ENCODE data around the gene TRDN. TPM values are rescaled to one million over a fixed set of nuclear protein-coding genes. Genes with fewer than 3 reads are reported as not detected.
"Not testable (repeated sequence)": the region's sequence is repeated elsewhere in the genome, so short reads cannot be mapped to it uniquely, and the experiment has no call there.

TRDN gene
- total RNA-seq, 1 donor from 2014 or later, result not detected

DNA sequence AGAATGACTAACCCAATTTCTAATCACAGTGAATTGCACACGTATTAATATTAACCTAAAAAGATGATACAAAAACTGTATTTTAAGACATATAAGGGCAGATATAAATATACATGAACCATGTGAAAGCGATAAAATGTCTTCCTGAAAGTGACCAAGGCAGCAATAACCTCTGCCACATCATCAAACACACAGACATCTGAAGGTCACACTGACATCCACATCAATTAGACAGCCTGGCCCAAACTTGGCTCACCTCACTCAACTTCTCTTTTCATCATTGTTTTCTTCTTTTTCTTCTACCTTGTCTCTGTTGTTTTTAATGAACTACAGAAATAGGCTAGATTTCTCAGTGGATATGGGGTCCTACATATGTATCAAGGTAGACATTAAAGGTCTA is 128.5 kb downstream of the TRDN start:
- TF ChIP-seq, protein P1, sequence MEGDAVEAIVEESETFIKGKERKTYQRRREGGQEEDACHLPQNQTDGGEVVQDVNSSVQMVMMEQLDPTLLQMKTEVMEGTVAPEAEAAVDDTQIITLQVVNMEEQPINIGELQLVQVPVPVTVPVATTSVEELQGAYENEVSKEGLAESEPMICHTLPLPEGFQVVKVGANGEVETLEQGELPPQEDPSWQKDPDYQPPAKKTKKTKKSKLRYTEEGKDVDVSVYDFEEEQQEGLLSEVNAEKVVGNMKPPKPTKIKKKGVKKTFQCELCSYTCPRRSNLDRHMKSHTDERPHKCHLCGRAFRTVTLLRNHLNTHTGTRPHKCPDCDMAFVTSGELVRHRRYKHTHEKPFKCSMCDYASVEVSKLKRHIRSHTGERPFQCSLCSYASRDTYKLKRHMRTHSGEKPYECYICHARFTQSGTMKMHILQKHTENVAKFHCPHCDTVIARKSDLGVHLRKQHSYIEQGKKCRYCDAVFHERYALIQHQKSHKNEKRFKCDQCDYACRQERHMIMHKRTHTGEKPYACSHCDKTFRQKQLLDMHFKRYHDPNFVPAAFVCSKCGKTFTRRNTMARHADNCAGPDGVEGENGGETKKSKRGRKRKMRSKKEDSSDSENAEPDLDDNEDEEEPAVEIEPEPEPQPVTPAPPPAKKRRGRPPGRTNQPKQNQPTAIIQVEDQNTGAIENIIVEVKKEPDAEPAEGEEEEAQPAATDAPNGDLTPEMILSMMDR (IDR thresholded peaks at IDR 0.05; ENCODE audit: insufficient read depth, low read length, severe bottlenecking), result no peak
- Histone ChIP-seq H3K4me3 (ENCODE audit: low read depth, low read length) (no peak overlapping the region), H3K27me3 (ENCODE audit: control insufficient read depth, insufficient read depth, low read length) (no peaks in the 10 kb centered on the region), H3K36me3 (ENCODE audit: control insufficient read depth, insufficient read depth, low read length) (no peaks in the 10 kb centered on the region)
- no peak for FAIRE-seq
- DNase-seq (ENCODE audit: low read depth), result no peak

DNA sequence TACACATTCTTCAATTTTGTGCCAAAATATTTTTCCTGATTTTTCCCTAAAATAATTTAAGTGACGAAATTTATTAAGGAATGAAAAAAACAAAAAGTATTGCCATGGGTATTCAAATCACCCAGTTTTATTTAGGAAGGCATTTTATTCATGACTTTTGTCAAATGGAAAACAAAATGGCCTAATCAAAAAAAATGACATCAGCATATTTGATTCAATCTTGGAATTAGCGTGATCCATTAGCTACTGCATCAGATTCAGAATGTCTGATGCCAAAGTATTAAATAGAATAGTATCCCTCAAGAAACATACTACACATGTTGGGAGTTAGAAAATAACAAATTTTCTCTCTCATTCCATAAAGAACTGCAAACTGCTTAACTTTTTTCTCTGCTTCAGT is 129.2 kb downstream of the TRDN start:
- Histone ChIP-seq H3K4me3 (ENCODE audit: low read depth, low read length) (no peak overlapping the region), H3K27me3 (ENCODE audit: control insufficient read depth, insufficient read depth, low read length) (no peaks in the 10 kb centered on the region), H3K36me3 (ENCODE audit: control insufficient read depth, insufficient read depth, low read length) (no peaks in the 10 kb centered on the region)
- no peak for FAIRE-seq
- TF ChIP-seq, protein P1 (IDR thresholded peaks at IDR 0.05; ENCODE audit: insufficient read depth, low read length, severe bottlenecking), result no peak
- no peak for DNase-seq (ENCODE audit: low read depth)

DNA sequence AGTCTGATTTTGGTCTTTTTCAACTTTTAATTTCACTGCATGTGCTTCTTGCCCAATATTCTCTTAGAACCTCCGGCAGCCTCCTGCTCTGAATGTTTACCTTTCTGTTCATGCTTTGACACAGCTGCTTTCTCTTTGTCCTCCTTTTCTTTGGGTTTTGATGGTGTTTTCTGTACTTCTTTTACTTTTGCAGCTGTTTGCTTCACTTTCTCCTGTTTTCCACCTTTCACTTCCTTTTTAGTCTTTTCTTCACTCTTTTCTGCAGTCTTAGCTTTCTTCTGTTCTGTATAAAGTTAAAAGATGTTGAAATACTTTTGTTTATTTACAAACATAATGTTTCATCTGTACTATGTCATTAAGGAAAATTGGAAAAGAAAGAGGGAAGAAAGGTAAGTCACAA is 133.1 kb downstream of the TRDN start:
- FAIRE-seq (no peak), DNase-seq (ENCODE audit: low read depth) (no peak)
- Histone ChIP-seq H3K27me3 (ENCODE audit: control insufficient read depth, insufficient read depth, low read length) (no peaks in the 10 kb centered on the region), H3K36me3 (ENCODE audit: control insufficient read depth, insufficient read depth, low read length) (no peaks in the 10 kb centered on the region), H3K4me3 (ENCODE audit: low read depth, low read length) (no peak overlapping the region)
- TF ChIP-seq, protein P1 (IDR thresholded peaks at IDR 0.05; ENCODE audit: insufficient read depth, low read length, severe bottlenecking), result no peak

DNA sequence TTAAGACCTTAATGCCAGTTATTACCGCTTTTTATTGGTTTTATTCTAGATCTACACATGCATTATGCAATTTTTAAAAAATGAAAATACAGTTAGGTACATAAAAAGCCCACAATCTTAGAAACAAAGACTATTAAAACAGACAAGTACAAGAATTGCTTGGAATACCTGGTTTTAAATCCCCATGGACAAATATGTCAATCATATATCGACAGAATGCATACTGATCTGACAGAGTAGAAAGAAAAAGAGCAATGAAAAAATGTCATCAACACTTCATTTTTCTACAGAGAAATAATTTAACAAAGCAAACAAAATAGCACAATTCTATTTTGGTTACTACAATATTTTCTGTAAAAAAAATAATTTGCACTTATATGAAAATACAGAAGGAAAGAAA is 139.7 kb downstream of the TRDN start:
- DNase-seq (ENCODE audit: low read depth) (no peak), FAIRE-seq (no peak)
- TF ChIP-seq, protein P1 (IDR thresholded peaks at IDR 0.05; ENCODE audit: insufficient read depth, low read length, severe bottlenecking), result no peak
- no peaks in the 10 kb centered on the region for H3K36me3 ChIP-seq (ENCODE audit: control insufficient read depth, insufficient read depth, low read length)
- no peaks in the 10 kb centered on the region for H3K27me3 ChIP-seq (ENCODE audit: control insufficient read depth, insufficient read depth, low read length)
- no peak overlapping the region for H3K4me3 ChIP-seq (ENCODE audit: low read depth, low read length)

DNA sequence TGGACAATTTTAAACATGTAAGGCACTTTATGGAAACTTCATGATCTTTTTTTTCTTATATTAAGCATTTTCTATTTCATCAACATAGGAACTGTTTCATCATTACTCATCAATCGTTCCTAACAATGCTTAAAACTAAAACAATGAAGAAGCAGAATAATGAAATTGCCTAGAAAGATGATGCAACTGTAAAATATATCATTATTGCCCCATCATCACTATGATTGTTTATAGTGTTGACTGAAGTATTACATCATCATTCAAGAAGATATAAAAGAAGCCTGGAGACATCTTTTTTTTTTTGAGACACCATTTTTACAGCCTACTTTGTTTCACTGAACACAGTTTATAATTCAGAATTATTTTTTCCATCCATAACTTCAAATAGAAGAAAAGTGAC is 147.2 kb downstream of the TRDN start:
- DNase-seq (ENCODE audit: low read depth), result peak; percentile 54
- no peak overlapping the region for H3K4me3 ChIP-seq (ENCODE audit: low read depth, low read length)
- no peaks in the 10 kb centered on the region for H3K27me3 ChIP-seq (ENCODE audit: control insufficient read depth, insufficient read depth, low read length)
- H3K36me3 ChIP-seq (ENCODE audit: control insufficient read depth, insufficient read depth, low read length), result no peaks in the 10 kb centered on the region
- TF ChIP-seq, protein P1 (IDR thresholded peaks at IDR 0.05; ENCODE audit: insufficient read depth, low read length, severe bottlenecking), result no peak
- no peak for FAIRE-seq

DNA sequence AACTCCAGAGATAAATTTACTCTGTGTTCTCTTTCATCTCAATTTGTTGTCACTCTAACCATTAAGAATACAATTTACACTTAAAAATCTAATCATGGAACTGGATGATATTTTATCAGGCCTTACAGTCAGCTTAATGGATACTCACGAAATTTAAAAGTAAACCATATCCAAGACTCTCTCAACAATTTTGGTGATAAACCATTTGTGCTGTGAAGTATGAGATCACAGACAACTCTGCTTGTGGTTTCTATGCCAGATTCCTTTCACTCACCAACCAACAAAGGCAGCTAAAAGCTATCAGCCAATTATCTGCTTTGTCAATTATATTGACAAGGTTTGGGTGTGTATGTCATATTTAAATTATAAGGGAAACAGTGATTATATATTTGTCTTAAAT is 155.8 kb downstream of the TRDN start:
- TF ChIP-seq, protein P1 (IDR thresholded peaks at IDR 0.05; ENCODE audit: insufficient read depth, low read length, severe bottlenecking), result no peak
- H3K27me3 ChIP-seq (ENCODE audit: control insufficient read depth, insufficient read depth, low read length), result no peaks in the 10 kb centered on the region
- DNase-seq (ENCODE audit: low read depth), result no peak
- FAIRE-seq, result no peak
- H3K4me3 ChIP-seq (ENCODE audit: low read depth, low read length), result no peak overlapping the region
- H3K36me3 ChIP-seq (ENCODE audit: control insufficient read depth, insufficient read depth, low read length), result no peaks in the 10 kb centered on the region

DNA sequence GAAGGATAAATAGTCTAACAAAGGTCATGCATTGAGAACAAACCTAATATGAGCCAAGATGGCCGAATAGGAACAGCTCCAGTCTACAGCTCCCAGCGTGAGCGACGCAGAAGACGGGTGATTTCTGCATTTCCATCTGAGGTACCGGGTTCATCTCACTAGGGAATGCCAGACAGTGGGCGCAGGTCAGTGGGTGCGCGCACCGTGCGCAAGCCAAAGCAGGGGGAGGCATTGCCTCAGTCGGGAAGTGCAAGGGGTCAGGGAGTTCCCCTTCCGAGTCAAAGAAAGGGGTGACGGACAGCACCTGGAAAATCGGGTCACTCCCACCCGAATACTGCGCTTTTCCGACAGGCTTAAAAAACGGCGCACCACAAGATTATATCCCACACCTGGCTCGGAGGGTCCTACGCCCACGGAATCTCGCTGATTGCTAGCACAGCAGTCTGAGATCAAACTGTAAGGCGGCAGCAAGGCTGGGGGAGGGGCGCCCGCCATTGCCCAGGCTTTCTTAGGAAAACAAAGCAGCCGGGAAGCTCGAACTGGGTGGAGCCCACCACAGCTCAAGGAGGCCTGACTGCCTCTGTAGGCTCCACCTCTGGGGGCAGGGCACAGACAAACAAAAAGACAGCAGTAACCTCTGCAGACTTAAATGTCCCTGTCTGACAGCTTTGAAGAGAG is 164.6 kb downstream of the TRDN start:
- not testable (repeated sequence) for H3K36me3 ChIP-seq (ENCODE audit: control insufficient read depth, insufficient read depth, low read length); H3K27me3 ChIP-seq (ENCODE audit: control insufficient read depth, insufficient read depth, low read length); H3K4me3 ChIP-seq (ENCODE audit: low read depth, low read length); FAIRE-seq; DNase-seq (ENCODE audit: low read depth)
